ENCODE measurements around the gene TBC1D8.

DNA sequence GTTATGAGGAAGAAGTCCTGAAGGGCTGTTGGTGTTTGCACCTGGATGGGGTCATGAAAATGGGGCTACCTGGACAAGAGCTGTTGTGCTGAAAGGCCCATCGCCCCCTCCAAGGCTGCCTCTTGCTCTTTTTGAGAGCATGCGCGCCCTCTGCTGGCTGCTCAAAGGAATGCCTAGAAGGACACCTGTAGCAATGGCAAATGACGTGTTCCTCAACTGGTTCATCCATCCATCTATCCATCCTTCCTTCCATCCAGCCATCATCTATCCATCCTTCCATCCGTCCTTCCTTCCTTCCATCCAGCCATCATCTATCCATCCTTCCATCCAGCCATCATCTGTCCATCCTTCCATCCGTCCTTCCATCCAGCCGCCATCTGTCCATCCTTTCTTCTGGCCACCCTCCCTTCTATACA, 166.3 kb downstream of the TBC1D8 start:
- TF ChIP-seq, protein P1, sequence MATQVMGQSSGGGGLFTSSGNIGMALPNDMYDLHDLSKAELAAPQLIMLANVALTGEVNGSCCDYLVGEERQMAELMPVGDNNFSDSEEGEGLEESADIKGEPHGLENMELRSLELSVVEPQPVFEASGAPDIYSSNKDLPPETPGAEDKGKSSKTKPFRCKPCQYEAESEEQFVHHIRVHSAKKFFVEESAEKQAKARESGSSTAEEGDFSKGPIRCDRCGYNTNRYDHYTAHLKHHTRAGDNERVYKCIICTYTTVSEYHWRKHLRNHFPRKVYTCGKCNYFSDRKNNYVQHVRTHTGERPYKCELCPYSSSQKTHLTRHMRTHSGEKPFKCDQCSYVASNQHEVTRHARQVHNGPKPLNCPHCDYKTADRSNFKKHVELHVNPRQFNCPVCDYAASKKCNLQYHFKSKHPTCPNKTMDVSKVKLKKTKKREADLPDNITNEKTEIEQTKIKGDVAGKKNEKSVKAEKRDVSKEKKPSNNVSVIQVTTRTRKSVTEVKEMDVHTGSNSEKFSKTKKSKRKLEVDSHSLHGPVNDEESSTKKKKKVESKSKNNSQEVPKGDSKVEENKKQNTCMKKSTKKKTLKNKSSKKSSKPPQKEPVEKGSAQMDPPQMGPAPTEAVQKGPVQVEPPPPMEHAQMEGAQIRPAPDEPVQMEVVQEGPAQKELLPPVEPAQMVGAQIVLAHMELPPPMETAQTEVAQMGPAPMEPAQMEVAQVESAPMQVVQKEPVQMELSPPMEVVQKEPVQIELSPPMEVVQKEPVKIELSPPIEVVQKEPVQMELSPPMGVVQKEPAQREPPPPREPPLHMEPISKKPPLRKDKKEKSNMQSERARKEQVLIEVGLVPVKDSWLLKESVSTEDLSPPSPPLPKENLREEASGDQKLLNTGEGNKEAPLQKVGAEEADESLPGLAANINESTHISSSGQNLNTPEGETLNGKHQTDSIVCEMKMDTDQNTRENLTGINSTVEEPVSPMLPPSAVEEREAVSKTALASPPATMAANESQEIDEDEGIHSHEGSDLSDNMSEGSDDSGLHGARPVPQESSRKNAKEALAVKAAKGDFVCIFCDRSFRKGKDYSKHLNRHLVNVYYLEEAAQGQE (IDR thresholded peaks at IDR 0.05; ENCODE audit: insufficient read depth in 1 of 2, low read depth in 2 of 2, low read length in 1 of 2) = no peak
- TF ChIP-seq, protein P2, sequence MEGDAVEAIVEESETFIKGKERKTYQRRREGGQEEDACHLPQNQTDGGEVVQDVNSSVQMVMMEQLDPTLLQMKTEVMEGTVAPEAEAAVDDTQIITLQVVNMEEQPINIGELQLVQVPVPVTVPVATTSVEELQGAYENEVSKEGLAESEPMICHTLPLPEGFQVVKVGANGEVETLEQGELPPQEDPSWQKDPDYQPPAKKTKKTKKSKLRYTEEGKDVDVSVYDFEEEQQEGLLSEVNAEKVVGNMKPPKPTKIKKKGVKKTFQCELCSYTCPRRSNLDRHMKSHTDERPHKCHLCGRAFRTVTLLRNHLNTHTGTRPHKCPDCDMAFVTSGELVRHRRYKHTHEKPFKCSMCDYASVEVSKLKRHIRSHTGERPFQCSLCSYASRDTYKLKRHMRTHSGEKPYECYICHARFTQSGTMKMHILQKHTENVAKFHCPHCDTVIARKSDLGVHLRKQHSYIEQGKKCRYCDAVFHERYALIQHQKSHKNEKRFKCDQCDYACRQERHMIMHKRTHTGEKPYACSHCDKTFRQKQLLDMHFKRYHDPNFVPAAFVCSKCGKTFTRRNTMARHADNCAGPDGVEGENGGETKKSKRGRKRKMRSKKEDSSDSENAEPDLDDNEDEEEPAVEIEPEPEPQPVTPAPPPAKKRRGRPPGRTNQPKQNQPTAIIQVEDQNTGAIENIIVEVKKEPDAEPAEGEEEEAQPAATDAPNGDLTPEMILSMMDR (IDR thresholded peaks at IDR 0.05) = peak; percentile 93
- TF ChIP-seq TCF7L2 (IDR thresholded peaks at IDR 0.05; ENCODE audit: low read depth, low read length) (no peak), POLR2AphosphoS5 (IDR thresholded peaks at IDR 0.05; ENCODE audit: low read depth, low read length) (no peak), SIN3A (IDR thresholded peaks at IDR 0.05; ENCODE audit: borderline replicate concordance, insufficient read depth, low read depth, low read length) (no peak)

Data from Panc1 (cell line).